ENCODE data around the gene SLC22A4. TPM values are rescaled to one million over a fixed set of nuclear protein-coding genes. Genes with fewer than 3 reads are reported as not detected.

The SLC22A4 gene
- total and polyA plus RNA-seq, 2 of the 8 experiments (the other 6 are each of a cell fraction or from before 2014, with no cell fraction given) = 0.45 to 0.60 TPM

GRCh38 chr5:132383984-132384383 lies 89.8 kb downstream of the SLC22A4 start:
- POLR2A ChIA-PET (ENCODE audit: partially characterized antibody) = no interaction called here
- H3K79me2 ChIP-seq (ENCODE audit: control insufficient read depth in 1 of 2, insufficient read depth in 2 of 2, low read length in 2 of 2) = no peaks in the 10 kb centered on the region
- WGBS, 2 experiments (ENCODE audit: extremely low coverage in 1 of 2, insufficient coverage in 1 of 2, insufficient read length in 1 of 2, insufficient replicate concordance in 2 of 2, low coverage in 1 of 2, low lambda C conversion rate in 2 of 2, missing lambda C conversion rate in 1 of 2) = 90% methylated on average over 5 of the region's 5 CpGs; no CpG with 5 or more reads in 1 of the 2 experiments
- CTCF ChIA-PET (ENCODE audit: partially characterized antibody) = interaction anchor here (0.8 to 16.4 kb wide), 3 partner anchors 74 to 146 kb away, joined by 4 to 353 read pairs (median 6); partner anchors contain the start of gene IRF1
- no peaks in the 10 kb centered on the region for H3K27me3 ChIP-seq (replicated peaks in 1 of 4; ENCODE audit: control insufficient read depth in 3 of 4, extremely low read depth in 1 of 4, insufficient read depth in 3 of 4, low read length in 3 of 4)
- H4K20me1 ChIP-seq (replicated peaks in 1 of 2; ENCODE audit: control insufficient read depth in 1 of 2, insufficient read depth in 2 of 2, low read length in 2 of 2) = peaks cover 0 to 3% of the 10 kb centered on the region in 2 experiments
- no peak overlapping the region for H4K91ac ChIP-seq (replicated peaks; ENCODE audit: insufficient read length, low read length)
- no peak overlapping the region for H2BK15ac ChIP-seq (ENCODE audit: low read length)
- H3K79me1 ChIP-seq (ENCODE audit: low read depth, low read length) = no peaks in the 10 kb centered on the region
- no peak for DNase-seq (ENCODE audit: low read depth in 1 of 2, low spot score in 2 of 2)
- H2BK20ac ChIP-seq (ENCODE audit: low read length) = no peak overlapping the region
- H3K14ac ChIP-seq (ENCODE audit: insufficient read length) = no peak overlapping the region
- H2BK12ac ChIP-seq (ENCODE audit: low read depth, low read length) = no peak overlapping the region
- H3K23me2 ChIP-seq (ENCODE audit: low read depth, low read length) = no peaks in the 10 kb centered on the region
- H3K27ac ChIP-seq (ENCODE audit: low read depth, low read length) = no peak overlapping the region
- no peak overlapping the region for H3K9ac ChIP-seq (replicated peaks in 1 of 4; ENCODE audit: extremely low read depth in 1 of 4, low read depth in 3 of 4, low read length in 3 of 4)
- H3K9me3 ChIP-seq (ENCODE audit: insufficient read depth in 2 of 2, low read depth in 1 of 2, low read length in 1 of 2) = no peaks in the 10 kb centered on the region
- H3K4me1 ChIP-seq (replicated peaks in 1 of 4; ENCODE audit: control insufficient read depth in 3 of 4, insufficient read depth in 4 of 4, low read length in 3 of 4) = peaks cover 0 to 9% (median 3%) of the 10 kb centered on the region in 4 experiments; a peak in 4 of 7 replicates
- no peaks in the 10 kb centered on the region for H3K36me3 ChIP-seq (ENCODE audit: control insufficient read depth in 2 of 4, insufficient read depth in 4 of 4, low read length in 3 of 4)
- no peak overlapping the region for H2AK5ac ChIP-seq (ENCODE audit: low read depth, low read length)
- no peak overlapping the region for H3K4me2 ChIP-seq (ENCODE audit: insufficient read depth in 1 of 2, low read depth in 2 of 2, low read length in 2 of 2)
- H2AFZ ChIP-seq (ENCODE audit: low read length) = no peak overlapping the region
- no peak overlapping the region for H3K23ac ChIP-seq (ENCODE audit: insufficient read length)
- H3K4ac ChIP-seq (replicated peaks; ENCODE audit: insufficient read length, low read depth, low read length) = no peak overlapping the region
- no peak for FAIRE-seq
- no peak overlapping the region for H3K18ac ChIP-seq (ENCODE audit: extremely low read depth, low read length)
- no peak overlapping the region for H3K4me3 ChIP-seq (ENCODE audit: extremely low read depth in 1 of 4, insufficient read depth in 2 of 4, low read depth in 3 of 4, low read length in 4 of 4)
- H2BK120ac ChIP-seq (replicated peaks; ENCODE audit: low read depth, low read length) = no peak overlapping the region
- H4K5ac ChIP-seq (ENCODE audit: insufficient read length, low read depth, low read length) = no peak overlapping the region
- no peak overlapping the region for H3K56ac ChIP-seq (replicated peaks; ENCODE audit: insufficient read length, low read depth, low read length)
- H4K8ac ChIP-seq (ENCODE audit: extremely low read depth, insufficient read depth, low read length) = no peak overlapping the region
- H2BK5ac ChIP-seq (ENCODE audit: low read depth, low read length) = no peak overlapping the region
- TF ChIP-seq, protein P1, sequence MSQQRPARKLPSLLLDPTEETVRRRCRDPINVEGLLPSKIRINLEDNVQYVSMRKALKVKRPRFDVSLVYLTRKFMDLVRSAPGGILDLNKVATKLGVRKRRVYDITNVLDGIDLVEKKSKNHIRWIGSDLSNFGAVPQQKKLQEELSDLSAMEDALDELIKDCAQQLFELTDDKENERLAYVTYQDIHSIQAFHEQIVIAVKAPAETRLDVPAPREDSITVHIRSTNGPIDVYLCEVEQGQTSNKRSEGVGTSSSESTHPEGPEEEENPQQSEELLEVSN (IDR thresholded peaks at IDR 0.05) = no peak

Data from H1 (cell line).